Raji (cell line): ENCODE data around the gene KATNB1.

Experiments
- POLR2A ChIP-seq: IDR thresholded peaks from 2 replicates; pipeline ENCODE4 v1.6.1; 2011; ENCODE audit warnings: low read depth, low read length, control low read depth; ENCODE audit not compliant: insufficient read depth

The KATNB1 gene

GRCh38 chr16:57735755-57736418, at the start of gene KATNB1:
KATNB1 (plus strand) TSS chr16:57735770; CDS start chr16:57737244, 1,474 bp downstream.
- TF ChIP-seq POLR2A, result peak; percentile 62

DNA sequence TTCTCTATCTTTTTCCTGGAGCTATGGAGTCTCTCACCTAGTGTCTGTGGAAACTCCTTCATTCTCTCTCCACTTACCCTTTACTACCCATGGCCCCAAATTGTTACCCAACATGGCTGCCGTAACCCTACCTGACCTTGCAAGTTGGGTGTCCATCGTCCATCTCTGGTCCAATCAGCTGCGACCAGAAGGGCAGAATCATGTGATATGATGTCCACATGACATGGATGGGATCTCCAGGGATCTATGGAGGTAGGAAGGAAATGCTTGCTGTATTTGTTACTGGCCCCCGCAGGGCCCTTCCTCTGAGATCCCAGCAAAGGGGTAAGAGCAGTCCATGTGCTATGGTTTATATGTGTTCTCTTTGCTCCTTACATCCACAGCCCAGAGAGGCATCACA, 49.0 kb upstream of the KATNB1 start:
- TF ChIP-seq POLR2A, result no peak

- no peak for TF ChIP-seq POLR2A
Observed at GRCh38 chr16:57687363-57687929, 48.1 kb upstream of the KATNB1 start.

DNA sequence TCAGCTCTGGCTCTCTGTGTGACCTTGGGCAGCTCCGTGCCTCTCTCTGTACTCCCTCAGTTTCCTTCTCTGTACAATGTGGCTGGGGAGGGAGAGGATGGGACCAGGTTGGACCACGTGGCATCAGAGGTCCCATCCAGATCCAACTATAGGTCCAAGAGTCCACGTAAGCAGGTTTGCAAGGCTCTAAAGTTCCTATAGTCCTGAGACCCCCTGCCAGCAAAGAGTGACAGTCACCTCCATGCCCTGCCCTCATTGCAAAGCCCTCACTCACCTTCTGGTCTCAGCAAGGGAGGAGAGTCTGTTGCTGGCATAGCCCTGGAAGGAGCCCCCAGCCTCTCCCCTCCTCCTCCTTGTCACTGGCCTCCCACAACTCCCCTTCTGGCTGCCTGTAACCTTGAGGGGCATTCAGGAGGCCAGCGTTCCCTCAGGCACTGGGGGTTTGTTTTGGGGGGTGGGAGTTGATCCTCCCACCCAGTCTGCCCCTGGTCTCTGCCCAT, 47.0 kb upstream of the KATNB1 start:
- no peak for TF ChIP-seq POLR2A

- no peak for TF ChIP-seq POLR2A
Observed at GRCh38 chr16:57688987-57689761, 46.4 kb upstream of the KATNB1 start.

- no peak for TF ChIP-seq POLR2A
Observed at GRCh38 chr16:57689762-57690558, 45.6 kb upstream of the KATNB1 start.

DNA sequence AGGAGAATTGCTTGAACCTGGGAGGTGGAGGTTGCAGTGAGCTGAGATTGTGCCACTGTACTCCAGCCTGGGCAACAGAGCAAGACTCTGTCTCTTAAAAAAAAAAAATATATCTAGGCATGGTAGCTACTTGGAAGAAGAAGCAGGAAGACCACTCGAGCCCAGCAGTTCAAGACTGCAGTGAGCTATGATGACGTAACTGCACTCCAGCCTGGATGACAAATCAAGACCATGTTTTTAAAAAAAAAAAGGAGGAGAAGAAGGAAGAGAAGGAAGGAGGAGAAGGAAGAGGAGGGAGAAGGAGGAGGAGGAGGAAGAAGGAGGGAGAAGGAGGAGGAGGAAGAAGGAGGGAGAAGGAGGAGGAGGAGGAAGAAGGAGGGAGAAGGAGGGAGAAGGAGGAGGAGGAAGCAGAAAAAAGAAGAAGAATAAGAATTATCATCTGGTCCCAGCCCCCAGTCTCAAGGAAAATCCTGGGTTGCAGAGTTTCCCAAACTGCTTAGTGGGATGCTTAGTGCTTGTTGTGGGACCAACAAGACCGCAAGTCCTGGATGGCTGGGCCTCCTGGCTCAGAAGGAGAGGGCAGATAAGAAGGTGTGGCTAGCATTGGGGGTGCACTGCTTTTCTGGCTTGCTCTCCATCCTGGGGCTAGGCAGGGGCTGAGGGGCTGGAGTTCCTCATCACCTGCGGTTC, 44.6 kb upstream of the KATNB1 start:
- TF ChIP-seq POLR2A, result no peak

- no peak for TF ChIP-seq POLR2A
Observed at GRCh38 chr16:57692636-57693035, 42.9 kb upstream of the KATNB1 start.

- TF ChIP-seq POLR2A, result no peak
Observed at GRCh38 chr16:57693550-57693949, 42.0 kb upstream of the KATNB1 start.

GRCh38 chr16:57694231-57694724, 41.3 kb upstream of the KATNB1 start:
- TF ChIP-seq POLR2A, result no peak

GRCh38 chr16:57694725-57695679, 40.6 kb upstream of the KATNB1 start, which contains the start of gene DRC7:
DRC7 (plus strand) TSS chr16:57694806; CDS start chr16:57697950, 3,144 bp downstream.
- TF ChIP-seq POLR2A, result no peak

GRCh38 chr16:57695680-57696069, 39.9 kb upstream of the KATNB1 start:
- TF ChIP-seq POLR2A, result no peak

DNA sequence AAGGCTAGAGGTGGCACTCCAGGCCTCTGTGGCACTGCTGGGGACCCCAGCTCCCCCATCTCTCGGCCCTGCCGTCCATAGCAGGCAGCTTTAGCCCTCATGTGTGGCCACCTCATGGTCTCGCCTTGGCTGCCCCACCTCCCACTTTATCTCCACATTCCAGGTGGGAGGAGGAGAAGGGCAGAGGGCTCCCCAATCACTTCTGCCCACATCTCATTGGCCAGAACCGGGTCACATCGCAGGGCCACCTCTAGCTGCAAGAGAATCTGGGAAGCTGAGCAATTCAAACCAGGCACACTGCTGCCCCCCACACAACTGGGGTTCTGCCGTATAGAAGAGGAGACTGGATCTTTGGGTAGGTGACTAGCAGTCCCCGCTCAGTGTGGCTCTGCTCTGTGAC, 39.3 kb upstream of the KATNB1 start:
- TF ChIP-seq POLR2A, result no peak
